Tibial nerve (tissue), 4 donors: Measurements from ENCODE around the gene MCC. TPM values are rescaled to one million over a fixed set of nuclear protein-coding genes. Genes with fewer than 3 reads are reported as not detected.

ENCODE experiments used
- DNase-seq, 2 donors: peaks; one replicate each; pipeline ENCODE4 v3.0.0-alpha.2; 2019; ENCODE audit warnings: low spot score in 2 of 2
- H3K27ac ChIP-seq, 4 donors: fragments of 200-600 bp; sonication (generic) in 3 of 4; one replicate each; pipeline ENCODE4 v1.5.1; 2017 to 2019; ENCODE audit warnings: mild to moderate bottlenecking in 1 of 4
- H3K27me3 ChIP-seq, 2 donors: fragments of 200-600 bp; sonication (generic) in 1 of 2; one replicate each; pipeline versions ENCODE4 v1.5.1 to v1.6.0; 2017 to 2019
- H3K36me3 ChIP-seq, 3 donors: fragments of 200-600 bp; sonication (generic); one replicate each; pipeline ENCODE4 v1.5.1; 2018 to 2019
- H3K4me1 ChIP-seq, 4 donors: fragments of 200-600 bp; sonication (generic) in 3 of 4; one replicate each; pipeline ENCODE4 v1.5.1; 2017 to 2019
- H3K4me3 ChIP-seq, 4 donors: fragments of 200-600 bp; sonication (generic) in 3 of 4; one replicate each; pipeline ENCODE4 v1.5.1; 2017 to 2019; ENCODE audit warnings: mild to moderate bottlenecking in 1 of 4, moderate library complexity in 1 of 4
- H3K9me3 ChIP-seq, 4 donors: fragments of 200-600 bp; sonication (generic) in 3 of 4; one replicate each; pipeline ENCODE4 v1.5.1; 2017 to 2019
- CTCF ChIP-seq, 5 experiments: fragments of 200-600 bp in 3 of 5; fragments of 450-650 bp in 2 of 5; sonication (generic) in 3 of 5; IDR thresholded peaks; one replicate each; pipeline ENCODE4 v1.5.1; 2016 to 2019; ENCODE audit warnings: antibody characterized with exemption in 5 of 5, mild to moderate bottlenecking in 3 of 5, moderate library complexity in 2 of 5
- EP300 ChIP-seq, 2 donors: sonication (generic); formaldehyde crosslinking; IDR thresholded peaks; one replicate each; pipeline ENCODE4 v1.6.1; 2017; ENCODE audit warnings: antibody characterized with exemption in 2 of 2, mild to moderate bottlenecking in 1 of 2
- POLR2A ChIP-seq, 2 donors: fragments of 450-650 bp; IDR thresholded peaks; one replicate each; pipeline ENCODE4 v1.6.1; 2017; ENCODE audit warnings: antibody characterized with exemption in 2 of 2, mild to moderate bottlenecking in 2 of 2, moderate library complexity in 2 of 2
- WGBS, 2 donors: methylation state at CpG; one replicate each; pipeline ENCODE4 v1.1.5; 2018; 5-methylcytosine and 5-hydroxymethylcytosine counted together
- total RNA-seq, 4 donors: library from RNA; depleted of rRNA; stranded (reverse); fragments of >200 nt; gene quantifications; one replicate each; pipeline ENCODE4 v1.1.0, GENCODE V29; 2016

MCC gene
- total RNA-seq, 4 donors from 2014 or later = 55.5 to 122 (median 80.9) TPM

DNA sequence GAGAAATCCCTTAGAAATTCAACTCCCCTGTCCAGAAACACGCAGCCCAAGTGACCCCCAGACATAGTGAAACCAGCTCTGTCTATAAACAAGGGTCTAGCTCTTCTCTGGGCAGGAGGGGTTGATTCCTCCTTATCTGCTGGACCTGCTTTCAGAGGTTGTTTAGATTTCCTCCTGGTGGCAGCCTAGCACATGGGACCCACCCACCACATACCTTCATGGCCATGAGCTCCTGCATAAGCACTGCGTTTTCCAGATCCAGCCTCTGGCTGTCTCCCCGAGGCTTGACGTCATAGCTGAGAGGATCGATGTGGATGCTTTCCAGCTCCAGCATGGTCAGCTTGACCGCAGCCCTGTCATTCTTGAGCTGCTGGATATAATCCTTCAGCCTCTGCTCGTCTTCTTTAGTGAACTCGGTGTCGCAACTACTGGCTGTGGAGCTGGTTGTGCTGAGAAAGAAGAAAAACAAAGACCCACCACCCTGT, 434.7 kb downstream of the MCC start:
- DNase-seq = no peak
- no peak for TF ChIP-seq POLR2A (IDR thresholded peaks at IDR 0.05)
- no peak for TF ChIP-seq CTCF (IDR thresholded peaks at IDR 0.05)
- TF ChIP-seq EP300 (IDR thresholded peaks at IDR 0.05) = no peak
- Histone ChIP-seq H3K27me3 (no peaks in the 10 kb centered on the region), H3K9me3 (no peaks in the 10 kb centered on the region), H3K36me3 (peaks cover 0 to 45% (median 0%) of the 10 kb centered on the region in 3 donors), H3K4me1 (peaks cover 0 to 36% (median 9%) of the 10 kb centered on the region in 4 donors), H3K27ac (no peak overlapping the region), H3K4me3 (no peak overlapping the region)
- 88 to 89% methylated on average over 9 of the region's 9 CpGs for WGBS, 2 donors

DNA sequence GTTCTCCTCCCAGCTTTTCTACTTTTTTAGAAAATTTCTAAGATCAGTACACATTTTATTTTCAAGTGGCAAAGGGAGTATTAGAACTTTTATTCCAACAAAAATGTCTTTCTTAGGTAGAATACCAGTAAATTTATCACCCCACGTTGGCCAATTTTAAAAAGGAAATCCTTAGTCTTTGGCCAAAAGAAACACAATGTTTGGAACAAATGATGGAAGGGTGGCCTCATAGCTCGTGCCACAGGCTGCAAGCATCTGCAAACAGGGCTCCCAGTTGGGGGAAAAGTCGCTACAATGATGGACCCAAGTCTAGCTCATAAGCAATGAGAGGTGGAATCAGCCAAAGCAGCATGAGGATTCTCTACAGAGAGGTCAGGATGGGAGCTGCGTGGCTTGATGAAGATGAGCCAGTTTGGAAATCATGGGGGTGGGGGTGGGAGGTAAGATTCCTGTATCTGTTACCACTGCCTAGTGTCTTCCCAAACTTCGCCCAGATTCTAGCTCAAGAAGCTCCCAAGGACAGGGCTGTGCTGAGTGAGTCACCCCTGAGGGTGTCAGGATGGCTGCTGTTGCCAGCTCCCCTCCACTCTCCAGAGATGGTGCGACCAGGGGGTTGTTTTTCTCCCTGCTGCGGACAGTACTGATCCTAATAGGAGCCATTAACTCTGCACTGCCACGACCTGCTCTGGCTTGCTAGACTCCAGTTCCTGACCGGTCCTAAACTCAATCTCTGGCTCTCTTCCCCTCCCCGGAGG, 436.0 kb downstream of the MCC start:
- Histone ChIP-seq H3K27ac (no peak overlapping the region), H3K4me3 (no peak overlapping the region), H3K9me3 (no peaks in the 10 kb centered on the region), H3K27me3 (no peaks in the 10 kb centered on the region), H3K4me1 (peaks cover 0 to 40% (median 9%) of the 10 kb centered on the region in 4 donors), H3K36me3 (peaks cover 0 to 56% (median 0%) of the 10 kb centered on the region in 3 donors)
- DNase-seq = no peak
- no peak for TF ChIP-seq CTCF (IDR thresholded peaks at IDR 0.05)
- no peak for TF ChIP-seq POLR2A (IDR thresholded peaks at IDR 0.05)
- no peak for TF ChIP-seq EP300 (IDR thresholded peaks at IDR 0.05)
- 70% methylated on average over 9 to 10 of the region's 10 CpGs for WGBS, 2 donors

GRCh38 chr5:113050721-113051382, 437.4 kb downstream of the MCC start:
- peak in 1 of 2 donors; percentile 27 for DNase-seq
- no peak overlapping the region for H3K4me3 ChIP-seq
- peaks cover 0 to 43% (median 9%) of the 10 kb centered on the region in 4 donors for H3K4me1 ChIP-seq
- TF ChIP-seq POLR2A (IDR thresholded peaks at IDR 0.05) = no peak
- TF ChIP-seq EP300 (IDR thresholded peaks at IDR 0.05) = peak in 1 of 2 donors; percentile 46
- TF ChIP-seq CTCF (IDR thresholded peaks at IDR 0.05) = no peak
- no peaks in the 10 kb centered on the region for H3K9me3 ChIP-seq
- 33 to 37% methylated on average over 9 of the region's 9 CpGs for WGBS, 2 donors
- H3K27ac ChIP-seq = peak overlapping the region in 2 of 4 donors; percentile 37 to 55
- peaks cover 0 to 59% (median 0%) of the 10 kb centered on the region in 3 donors for H3K36me3 ChIP-seq
- no peaks in the 10 kb centered on the region for H3K27me3 ChIP-seq

DNA sequence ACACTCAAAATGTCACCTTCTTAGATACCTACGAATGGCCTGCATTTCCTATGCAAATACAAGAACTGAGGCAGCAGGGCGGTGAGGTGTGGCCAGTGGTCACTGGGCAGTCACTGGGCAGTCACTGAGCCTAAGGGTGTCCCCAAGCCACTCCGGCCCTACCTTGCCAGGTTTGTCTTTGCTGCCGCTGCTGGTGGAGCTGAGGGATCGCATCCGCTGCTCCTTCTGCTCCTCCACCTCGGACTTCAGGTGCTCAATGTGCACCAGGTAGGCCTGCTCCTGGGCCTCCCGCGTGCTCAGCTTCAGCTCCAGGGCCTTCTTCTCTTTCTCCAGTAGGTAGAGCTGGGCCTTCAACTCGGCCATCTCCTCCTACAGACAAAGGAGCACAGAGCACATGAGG, 439.3 kb downstream of the MCC start:
- Histone ChIP-seq H3K36me3 (peaks cover 0 to 43% (median 0%) of the 10 kb centered on the region in 3 donors), H3K4me1 (peaks cover 0 to 44% (median 9%) of the 10 kb centered on the region in 4 donors), H3K4me3 (no peak overlapping the region), H3K9me3 (no peaks in the 10 kb centered on the region), H3K27me3 (no peaks in the 10 kb centered on the region), H3K27ac (no peak overlapping the region)
- TF ChIP-seq EP300 (IDR thresholded peaks at IDR 0.05) = no peak
- TF ChIP-seq CTCF (IDR thresholded peaks at IDR 0.05) = no peak
- TF ChIP-seq POLR2A (IDR thresholded peaks at IDR 0.05) = no peak
- no peak for DNase-seq
- WGBS, 2 donors = 93 to 99% methylated on average over 10 of the region's 10 CpGs
